Kidney (tissue), 14 donors: ENCODE results near the gene STRN. TPM values are rescaled to one million over a fixed set of nuclear protein-coding genes. Genes with fewer than 3 reads are reported as not detected.

Experiments
- DNase-seq, 5 donors: peaks; one replicate each; pipeline ENCODE4 v3.0.0-alpha.2; 2013 to 2020
- FAIRE-seq: peaks from 2 replicates; lab custom pipeline; 2012; peaks lifted over from hg19 to GRCh38; lab: Jason Lieb, UNC
- H3K27ac ChIP-seq, 2 donors: one replicate each; pipeline ENCODE4 v1.7.0; 2013; ENCODE audit warnings: low read depth in 2 of 2, low read length in 2 of 2, inconsistent platforms in 1 of 2
- H3K27me3 ChIP-seq: one replicate; pipeline ENCODE4 v1.7.1; 2013; ENCODE audit warnings: low read length, inconsistent platforms; ENCODE audit not compliant: control insufficient read depth, insufficient read depth
- H3K36me3 ChIP-seq, 3 donors: one replicate each; pipeline versions ENCODE4 v1.7.0 to v1.7.1; 2013; ENCODE audit warnings: low read length in 3 of 3, control low read depth in 1 of 3, inconsistent platforms in 1 of 3; ENCODE audit not compliant: insufficient read depth in 3 of 3, control insufficient read depth in 2 of 3
- H3K4me1 ChIP-seq, 3 donors: one replicate each; pipeline versions ENCODE4 v1.7.0 to v1.7.1; 2013; ENCODE audit warnings: low read length in 3 of 3, inconsistent platforms in 1 of 3, low read depth in 1 of 3; ENCODE audit not compliant: control insufficient read depth in 2 of 3, insufficient read depth in 2 of 3
- H3K4me3 ChIP-seq, 3 donors: one replicate each; pipeline versions ENCODE4 v1.7.0 to v1.8.1; 2013; ENCODE audit warnings: low read length in 3 of 3, control low read depth in 1 of 3, inconsistent platforms in 1 of 3
- H3K9ac ChIP-seq, 3 donors: one replicate each; pipeline versions ENCODE4 v1.7.0 to v1.7.1; 2013; ENCODE audit warnings: low read length in 3 of 3, control low read depth in 1 of 3, inconsistent platforms in 1 of 3
- H3K9me3 ChIP-seq, 3 donors: one replicate each; pipeline versions ENCODE4 v1.7.0 to v1.7.1; 2013; ENCODE audit warnings: low read length in 3 of 3, control low read depth in 1 of 3, inconsistent platforms in 1 of 3; ENCODE audit not compliant: control insufficient read depth in 2 of 3, insufficient read depth in 1 of 3
- CTCF ChIP-seq: IDR thresholded peaks from 3 replicates; pipeline ENCODE4 v1.5.1; 2012; ENCODE audit warnings: mild to moderate bottlenecking, moderate library complexity, borderline replicate concordance; ENCODE audit not compliant: insufficient read depth; ENCODE audit errors: extremely low read depth
- intact Hi-C: fragments of 100-400 bp; cut with DNase I; formaldehyde crosslinking; loops from one replicate; pipeline ENCODE4 v1.11.1; 2022
- polyA plus RNA-seq: library from polyadenylated mRNA; stranded (reverse); fragments of 350-450 nt; fragmentation: Illumina TruSeq; extraction: RNeasy Lipid Tissue Mini Kit (QIAGEN cat#74804); gene quantifications from one replicate; pipeline ENCODE4 v1.2.3, GENCODE V29; 2014; ENCODE audit warnings: low read depth, low replicate concordance; ENCODE audit not compliant: insufficient read depth
- total RNA-seq: library from RNA; stranded (reverse); fragmentation: NEBNext Ultra II Directional; extraction: Animal tissue kit (Norgen Biotek cat#: 25700); gene quantifications from one replicate; pipeline ENCODE4 v1.2.1, GENCODE V29; 2021
- donor health status: control.
- donor health status: control.
- donor health status: control.
- donor health status: control.
- donor health status: control.
- donor health status: DM: yes; HTN: yes; CAD: no.
- donor health status: Normal renal cell carcinoma (clear cell type).

STRN gene
- total and polyA plus RNA-seq, 2 donors from 2014 or later, result 3.7 to 42.7 TPM

DNA sequence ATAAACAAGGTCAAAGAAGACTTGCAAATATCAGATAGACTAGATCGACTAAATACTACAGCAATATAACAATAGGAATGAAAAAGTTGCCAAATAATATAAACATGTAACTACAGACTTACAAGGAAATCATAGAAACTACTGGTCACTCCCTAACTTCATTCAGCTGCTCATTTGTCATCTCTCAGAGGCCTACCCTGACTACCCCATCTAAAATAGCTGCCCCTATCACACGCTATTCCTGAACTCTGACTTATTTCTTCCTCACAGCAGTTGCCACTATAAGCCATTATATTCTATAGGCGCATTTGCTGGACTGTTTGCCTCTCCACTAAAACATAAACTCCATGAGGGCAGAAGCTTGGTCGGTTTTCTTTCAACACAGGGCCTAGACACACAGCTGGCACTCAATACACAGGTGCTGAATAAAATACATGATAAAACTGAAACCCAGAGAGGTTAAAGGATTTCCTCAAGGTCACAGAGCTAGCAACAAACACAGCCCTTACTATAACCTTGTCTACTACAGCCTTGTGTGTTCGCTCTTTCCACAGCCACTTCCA lies 1.8 kb downstream of the STRN start:
- Histone ChIP-seq H3K36me3 (no peaks in the 10 kb centered on the region), H3K27me3 (no peaks in the 10 kb centered on the region), H3K9me3 (no peaks in the 10 kb centered on the region), H3K9ac (peak overlapping the region in 1 of 3 donors; percentile 32), H3K4me1 (peaks cover 0 to 3% (median 0%) of the 10 kb centered on the region in 3 donors), H3K4me3 (peak overlapping the region in 2 of 3 donors; percentile 88 to 90), H3K27ac (no peak overlapping the region)
- DNase-seq, result no peak
- TF ChIP-seq CTCF, result no peak
- intact Hi-C loops, result no loop called here
- no peak for FAIRE-seq

DNA sequence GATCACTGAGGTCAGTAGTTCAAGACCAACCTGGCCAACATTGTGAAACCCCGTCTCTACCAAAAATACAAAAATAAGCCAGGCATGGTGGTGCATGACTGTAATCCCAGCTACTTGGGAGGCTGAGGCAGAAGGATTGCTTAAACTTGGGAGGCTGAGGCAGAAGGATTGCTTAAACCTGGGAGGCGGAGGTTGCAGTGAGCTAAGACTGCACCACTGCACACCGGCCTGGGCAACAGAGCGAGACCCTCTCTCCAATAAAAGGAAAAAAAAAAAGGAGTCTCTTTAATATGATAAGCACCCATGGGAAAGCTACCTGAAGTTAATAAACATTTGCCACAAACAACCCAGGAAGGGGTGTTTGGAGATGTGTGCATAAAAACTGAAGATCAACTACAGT lies 2.6 kb downstream of the STRN start:
- no peak for TF ChIP-seq CTCF
- intact Hi-C loops, result no loop called here
- FAIRE-seq, result no peak

DNA sequence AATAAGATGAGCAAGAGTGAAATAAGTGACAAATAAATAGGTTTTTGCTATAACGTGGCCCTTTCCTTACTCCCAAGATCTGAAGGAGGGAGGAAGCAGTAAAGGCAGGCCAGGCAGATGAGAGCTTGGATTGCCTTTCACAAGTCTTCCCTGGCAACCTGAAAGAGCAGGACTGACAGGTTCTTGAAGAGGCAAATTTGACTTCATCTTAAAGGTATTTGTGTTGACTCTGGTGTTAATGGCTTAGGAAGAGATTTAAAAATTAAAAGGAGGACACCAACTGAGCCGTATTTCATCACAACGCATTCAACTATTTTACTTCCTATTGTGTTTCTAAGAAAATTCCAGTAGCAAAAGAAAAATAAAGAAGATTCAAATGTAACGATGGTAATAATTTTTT lies 3.2 kb downstream of the STRN start:
- intact Hi-C loops, result no loop called here
- no peaks in the 10 kb centered on the region for H3K27me3 ChIP-seq
- no peak overlapping the region for H3K4me3 ChIP-seq
- H3K4me1 ChIP-seq, result peaks cover 0 to 3% (median 0%) of the 10 kb centered on the region in 3 donors
- no peak for DNase-seq
- H3K36me3 ChIP-seq, result no peaks in the 10 kb centered on the region
- H3K9me3 ChIP-seq, result no peaks in the 10 kb centered on the region
- no peak overlapping the region for H3K27ac ChIP-seq
- FAIRE-seq, result no peak
- no peak overlapping the region for H3K9ac ChIP-seq
- no peak for TF ChIP-seq CTCF

More for the DNA sequence above, 2.6 kb downstream of the STRN start:
- Histone ChIP-seq H3K4me3 (no peak overlapping the region), H3K27ac (no peak overlapping the region), H3K36me3 (no peaks in the 10 kb centered on the region), H3K9ac (no peak overlapping the region), H3K9me3 (no peaks in the 10 kb centered on the region), H3K27me3 (no peaks in the 10 kb centered on the region), H3K4me1 (peaks cover 0 to 3% (median 0%) of the 10 kb centered on the region in 3 donors)
- no peak for DNase-seq

DNA sequence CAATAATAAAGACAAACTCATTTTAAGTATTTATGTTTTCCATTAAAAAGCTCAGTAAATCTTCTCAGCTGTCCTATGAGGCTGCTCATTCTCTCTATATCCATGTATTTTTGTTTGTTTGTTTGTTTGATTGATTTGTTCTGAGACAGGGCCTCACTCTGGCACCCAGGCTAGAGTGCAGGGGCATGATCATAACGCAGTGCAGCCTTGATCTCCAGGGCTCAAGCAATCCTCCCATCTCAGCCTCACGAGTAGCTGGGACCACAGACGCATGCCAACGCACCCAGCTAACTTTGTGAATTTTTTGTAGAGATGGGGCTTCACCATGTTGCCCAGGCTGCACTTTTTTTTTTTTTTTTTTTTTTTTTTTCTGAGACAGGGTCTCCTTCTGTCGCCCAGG lies 5.6 kb downstream of the STRN start:
- no peak for TF ChIP-seq CTCF
- Histone ChIP-seq H3K9ac (no peak overlapping the region), H3K4me3 (no peak overlapping the region), H3K27ac (no peak overlapping the region), H3K27me3 (no peaks in the 10 kb centered on the region), H3K9me3 (no peaks in the 10 kb centered on the region), H3K36me3 (no peaks in the 10 kb centered on the region), H3K4me1 (peaks cover 0 to 3% (median 0%) of the 10 kb centered on the region in 3 donors)
- no peak for DNase-seq
- FAIRE-seq, result no peak
- intact Hi-C loops, result no loop called here
